Dedifferentiated amniotic fluid mesenchymal stem cell (primary cell): ENCODE data around the gene SV2B.

ENCODE experiments used
- DNase-seq: peaks from one replicate; pipeline ENCODE4 v3.0.0-alpha.2; 2016; ENCODE audit errors: extremely low spot score

SV2B gene

DNA sequence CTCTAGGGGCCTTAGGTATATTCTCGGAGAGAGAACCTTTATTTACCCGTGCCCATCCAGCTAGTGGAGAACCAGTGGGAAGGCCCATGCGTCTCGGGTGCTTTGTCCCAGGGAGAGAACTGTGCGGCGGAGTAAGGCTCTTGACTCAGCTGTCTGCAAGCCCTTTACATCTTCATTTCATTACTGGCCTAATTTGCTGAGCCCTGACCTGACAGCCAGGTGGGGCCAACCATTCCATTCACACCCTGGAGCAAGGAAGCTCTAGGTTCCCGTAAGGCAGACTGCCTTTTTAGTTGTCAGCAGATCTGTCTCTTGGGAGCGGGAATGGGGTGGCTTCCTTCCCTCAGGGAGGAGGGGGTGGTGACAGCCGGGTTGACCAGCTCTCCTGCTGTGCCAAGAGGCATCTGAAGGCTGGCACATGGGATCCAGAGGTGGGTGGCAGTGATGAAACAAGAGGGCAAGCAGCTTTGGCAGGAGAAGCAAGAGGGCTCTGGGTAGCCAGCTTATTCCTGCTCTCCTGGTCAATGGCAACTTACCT lies 36.4 kb downstream of the SV2B start:
- DNase-seq = no peak

DNA sequence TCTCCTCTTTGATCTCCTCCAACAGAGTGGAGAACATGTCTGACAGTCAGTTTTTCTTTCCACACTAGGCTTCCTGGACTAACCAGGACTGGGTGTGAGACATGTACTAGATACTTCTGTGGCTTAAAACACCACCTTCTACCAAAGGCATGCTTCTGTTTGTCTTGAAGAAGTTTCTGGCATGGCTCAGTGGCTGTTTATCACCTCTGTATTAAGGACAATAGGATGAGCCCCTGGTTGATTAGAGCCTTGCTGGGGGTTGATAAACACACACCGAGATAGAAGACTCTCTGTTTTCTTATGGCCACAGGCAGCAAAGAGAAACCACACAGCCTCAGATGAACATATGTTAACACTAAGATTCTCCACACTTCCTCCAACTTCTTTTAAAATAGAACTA lies 40.5 kb downstream of the SV2B start:
- DNase-seq = no peak

DNA sequence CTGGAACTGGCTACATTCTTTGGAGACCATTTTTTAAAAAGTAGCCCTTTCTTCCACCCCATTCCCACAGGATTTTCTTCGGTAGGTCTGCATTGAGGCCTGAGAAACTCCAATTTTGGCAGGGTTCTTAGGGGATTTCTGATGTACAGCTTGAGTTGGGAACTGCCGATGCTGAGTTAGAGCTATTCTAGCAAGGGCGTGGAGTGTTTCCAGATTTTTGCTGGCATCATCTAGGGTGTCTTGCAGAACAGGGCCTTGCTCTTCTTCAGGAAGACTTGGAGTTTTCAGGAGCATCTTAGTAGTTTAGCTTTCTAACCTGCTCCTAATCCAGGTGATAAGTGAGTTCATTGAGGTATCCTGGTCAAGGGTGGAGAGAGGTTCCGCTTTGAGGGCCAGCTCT lies 41.0 kb downstream of the SV2B start:
- DNase-seq = no peak

DNA sequence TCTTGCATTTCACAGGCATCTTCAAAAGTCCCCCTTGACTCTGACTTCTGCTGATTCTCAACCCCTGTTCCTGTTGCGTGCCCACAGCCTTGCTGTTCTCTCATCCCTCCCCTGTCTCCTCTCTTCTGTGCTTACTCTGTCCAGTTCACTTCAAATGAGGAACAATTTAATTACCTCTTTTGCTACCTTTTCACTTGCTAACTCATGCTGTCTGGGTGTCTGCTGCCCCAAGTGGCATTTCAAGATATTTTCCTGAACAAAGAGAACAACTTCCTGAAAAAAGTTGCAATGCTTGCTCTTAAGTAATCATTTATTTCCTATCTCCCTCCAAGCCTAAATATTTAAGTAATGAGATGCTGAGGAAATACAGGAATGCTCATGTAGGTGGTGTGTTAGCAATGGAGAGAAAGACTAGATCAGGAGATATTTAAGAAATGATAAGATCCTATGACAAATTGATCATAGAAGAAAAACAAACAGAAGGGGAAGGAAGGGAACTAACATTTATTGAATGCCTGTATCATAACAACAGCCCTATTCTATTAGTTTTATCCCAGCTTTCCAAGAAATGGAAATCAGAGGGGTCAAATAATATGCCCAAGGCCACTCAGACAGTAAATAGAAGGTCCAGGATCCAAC lies 42.2 kb downstream of the SV2B start:
- no peak for DNase-seq

DNA sequence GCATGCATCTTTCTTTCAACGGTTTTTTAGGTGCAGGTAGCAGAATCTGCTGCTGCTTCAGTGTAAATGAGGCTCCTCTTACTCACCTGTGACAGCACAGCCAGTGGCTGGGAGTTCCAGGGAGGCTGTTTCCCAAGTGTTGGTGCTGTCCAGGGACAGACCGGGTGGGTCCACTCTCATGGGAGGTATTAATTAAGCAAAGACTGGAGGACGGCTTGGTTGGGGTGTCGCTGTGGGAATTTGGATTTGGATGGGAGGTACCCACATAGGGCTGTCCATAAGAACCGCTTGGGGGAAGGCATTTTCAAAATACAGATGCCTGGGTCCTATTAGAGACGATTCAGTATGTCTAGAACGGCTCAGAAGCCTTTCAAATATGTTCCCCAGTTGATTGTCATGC lies 42.9 kb downstream of the SV2B start:
- no peak for DNase-seq

DNA sequence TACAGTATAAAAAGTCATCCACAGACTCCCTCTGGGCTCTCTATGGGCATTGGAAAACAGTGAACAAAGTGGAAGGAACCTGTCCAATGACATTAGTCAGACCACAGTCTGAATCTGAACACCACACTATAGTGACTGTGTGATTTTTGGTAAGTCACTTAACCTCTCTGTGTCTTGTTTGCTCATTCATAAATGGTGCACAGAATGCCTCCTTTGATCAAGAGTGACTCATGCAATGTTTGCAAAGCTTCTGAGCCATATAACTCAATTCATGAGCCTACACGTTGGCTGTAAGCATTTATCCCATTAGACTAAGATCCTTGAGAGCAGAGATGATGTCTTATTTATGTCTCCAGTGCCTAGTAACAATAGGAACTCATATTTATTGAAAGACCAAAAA lies 46.7 kb downstream of the SV2B start:
- no peak for DNase-seq

DNA sequence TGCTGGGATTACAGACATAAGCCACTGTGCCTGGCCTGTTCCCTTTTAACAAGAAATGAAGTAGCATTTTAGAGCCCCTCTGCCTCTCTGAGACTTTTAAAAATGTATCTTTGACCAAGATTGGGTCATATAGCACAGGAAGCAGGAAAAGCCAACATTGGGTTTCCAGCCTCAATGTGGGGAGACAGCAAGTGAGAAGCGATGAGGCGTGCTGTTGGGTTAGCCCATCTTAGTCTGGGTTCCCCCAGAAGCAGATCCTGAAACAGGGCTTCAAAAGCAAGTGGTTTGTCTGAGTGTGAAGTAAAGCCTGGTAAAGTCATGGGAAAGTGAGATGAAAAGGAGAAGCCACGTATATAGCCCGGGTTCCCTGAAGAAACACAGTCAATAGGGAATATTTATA lies 48.2 kb downstream of the SV2B start:
- DNase-seq = no peak

DNA sequence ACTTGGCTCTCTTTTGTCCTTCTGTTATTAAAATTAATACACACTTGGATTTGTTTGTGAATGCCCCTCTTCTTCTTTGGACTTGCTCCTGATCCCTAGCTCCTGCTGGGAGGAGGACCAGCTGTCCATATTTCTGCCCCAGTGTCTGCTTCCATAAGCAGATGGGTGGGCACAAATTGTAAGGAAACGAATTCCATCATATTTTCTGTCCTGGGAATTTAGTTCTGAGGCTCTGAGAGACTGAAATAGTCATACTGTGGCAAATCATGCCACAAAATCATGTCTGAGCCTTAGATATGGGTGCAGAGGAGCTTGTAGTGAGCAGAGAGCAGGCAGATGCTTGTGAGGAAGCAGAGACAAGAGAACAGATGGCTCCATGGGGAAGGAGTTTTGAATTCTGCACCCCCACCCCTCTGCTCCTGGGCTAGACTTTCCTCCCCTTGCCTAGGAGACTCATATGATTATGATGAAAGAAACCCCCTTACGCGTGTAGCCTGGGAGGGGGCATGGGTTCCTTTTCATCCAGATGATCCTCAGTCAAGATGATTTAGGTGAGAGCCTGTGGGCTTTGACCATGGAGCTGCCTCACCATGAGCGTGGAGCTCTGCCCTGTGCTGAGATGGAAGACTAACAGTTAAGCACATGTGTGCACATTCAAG lies 50.6 kb downstream of the SV2B start:
- DNase-seq = no peak

DNA sequence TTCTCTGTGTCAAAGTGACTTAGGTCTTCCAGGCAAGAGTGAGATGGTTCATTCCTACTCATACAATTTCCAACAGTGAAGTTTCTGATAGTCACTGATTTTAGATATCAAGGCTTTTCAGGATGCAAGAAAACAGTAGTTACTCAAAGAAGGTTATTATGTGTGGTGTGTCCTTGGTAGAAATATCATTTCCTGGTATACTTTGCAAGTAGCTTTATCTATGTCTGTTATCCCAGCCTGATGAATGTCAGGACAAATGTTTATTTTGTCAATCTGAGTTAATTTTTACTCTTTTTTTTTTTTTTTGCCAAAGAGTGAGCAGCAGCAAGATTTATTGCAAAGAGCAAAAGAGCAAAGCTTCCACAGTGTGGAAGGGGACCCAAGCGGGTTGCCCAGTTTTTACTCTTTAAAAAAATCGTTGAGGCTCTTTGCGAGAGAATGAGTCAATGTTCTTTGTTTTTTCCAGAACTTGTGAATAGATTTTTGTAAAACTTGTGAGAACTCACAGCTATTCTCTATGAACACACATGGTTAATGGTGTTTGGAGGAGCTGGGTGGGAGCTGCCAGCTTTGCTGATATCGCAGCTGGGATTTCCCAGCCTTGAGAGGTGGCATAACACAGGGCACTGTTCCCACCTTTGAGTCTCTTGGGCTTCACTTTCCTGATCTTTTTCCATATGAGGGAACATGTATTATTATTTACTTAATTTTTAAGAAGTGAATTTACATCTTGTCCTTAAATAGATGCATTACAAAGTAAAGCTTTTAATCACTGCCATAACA lies 51.9 kb downstream of the SV2B start:
- no peak for DNase-seq

DNA sequence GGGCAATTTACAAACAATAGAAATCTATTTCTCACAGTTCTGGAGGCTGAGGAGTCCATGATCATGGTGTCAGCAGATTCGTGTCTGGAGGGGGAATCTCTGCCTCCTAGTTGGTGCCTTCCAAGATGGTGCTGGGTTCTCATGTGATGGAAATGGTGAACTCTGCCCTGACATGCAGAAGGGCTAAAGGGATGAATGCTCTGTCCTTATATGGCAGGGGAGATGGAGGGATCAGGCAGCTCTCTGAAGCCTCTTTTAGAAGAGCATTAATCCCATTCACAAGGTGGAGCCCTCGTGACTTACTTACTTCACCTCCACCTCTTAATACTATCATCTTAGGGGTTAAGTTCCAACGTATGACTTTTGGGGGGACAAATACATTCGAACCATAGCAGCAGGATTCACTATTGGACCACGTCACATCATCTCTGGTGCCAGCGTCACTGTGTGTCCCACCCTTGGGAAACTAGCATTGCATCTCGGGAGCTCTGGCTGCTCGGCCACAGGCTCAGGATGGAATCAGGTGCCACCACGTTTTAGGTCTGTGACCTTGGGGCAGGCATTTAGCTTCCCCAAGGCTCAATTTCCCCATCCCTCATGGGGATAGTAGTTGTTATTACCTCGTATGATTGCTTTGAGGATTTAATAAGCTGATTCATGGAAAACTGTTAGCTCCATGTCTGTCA lies 53.0 kb downstream of the SV2B start:
- DNase-seq = no peak

DNA sequence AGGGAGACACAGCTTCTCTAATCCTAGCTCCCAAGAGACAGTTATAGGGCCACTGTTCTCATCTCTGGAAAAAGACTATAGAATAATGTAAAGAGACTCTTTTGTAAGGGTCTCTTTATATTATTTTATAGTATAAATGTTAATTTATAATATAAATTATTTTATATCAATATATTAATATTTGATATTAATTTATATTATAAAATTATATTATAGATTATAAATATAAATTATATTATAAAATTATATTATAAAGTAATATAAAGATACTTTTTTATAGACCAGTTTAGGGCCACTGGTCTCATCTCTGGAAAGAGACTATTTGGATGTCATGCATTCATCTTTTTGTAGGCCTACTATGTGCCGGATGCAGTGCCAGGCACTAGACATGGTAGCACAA lies 53.9 kb downstream of the SV2B start:
- no peak for DNase-seq

DNA sequence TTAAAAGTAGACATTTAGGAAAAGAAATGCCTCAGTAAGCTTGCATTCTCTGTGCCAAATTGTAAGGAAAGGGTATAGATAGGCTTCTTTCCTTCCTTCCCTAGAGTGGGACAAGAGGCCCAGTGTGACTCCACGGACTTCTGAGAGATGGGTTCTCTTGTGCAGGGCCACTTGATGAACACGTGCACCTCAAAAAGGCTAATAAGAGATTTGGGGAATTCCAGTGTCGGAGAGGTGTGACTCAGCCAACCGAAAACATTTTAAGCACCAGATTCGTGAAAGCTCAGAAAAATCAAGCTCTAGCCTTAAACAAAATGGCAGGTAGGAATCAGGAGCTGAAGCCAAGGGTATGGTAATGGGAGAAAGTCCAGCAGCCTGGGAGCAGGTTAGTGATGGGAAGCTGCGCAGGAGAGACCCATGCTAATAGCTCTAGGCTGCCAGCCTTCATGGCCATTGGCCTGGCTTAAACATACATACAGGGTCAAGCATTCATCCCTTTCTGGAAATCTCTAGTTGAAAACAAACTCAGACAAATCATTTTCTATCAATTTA lies 56.2 kb downstream of the SV2B start:
- DNase-seq = no peak

DNA sequence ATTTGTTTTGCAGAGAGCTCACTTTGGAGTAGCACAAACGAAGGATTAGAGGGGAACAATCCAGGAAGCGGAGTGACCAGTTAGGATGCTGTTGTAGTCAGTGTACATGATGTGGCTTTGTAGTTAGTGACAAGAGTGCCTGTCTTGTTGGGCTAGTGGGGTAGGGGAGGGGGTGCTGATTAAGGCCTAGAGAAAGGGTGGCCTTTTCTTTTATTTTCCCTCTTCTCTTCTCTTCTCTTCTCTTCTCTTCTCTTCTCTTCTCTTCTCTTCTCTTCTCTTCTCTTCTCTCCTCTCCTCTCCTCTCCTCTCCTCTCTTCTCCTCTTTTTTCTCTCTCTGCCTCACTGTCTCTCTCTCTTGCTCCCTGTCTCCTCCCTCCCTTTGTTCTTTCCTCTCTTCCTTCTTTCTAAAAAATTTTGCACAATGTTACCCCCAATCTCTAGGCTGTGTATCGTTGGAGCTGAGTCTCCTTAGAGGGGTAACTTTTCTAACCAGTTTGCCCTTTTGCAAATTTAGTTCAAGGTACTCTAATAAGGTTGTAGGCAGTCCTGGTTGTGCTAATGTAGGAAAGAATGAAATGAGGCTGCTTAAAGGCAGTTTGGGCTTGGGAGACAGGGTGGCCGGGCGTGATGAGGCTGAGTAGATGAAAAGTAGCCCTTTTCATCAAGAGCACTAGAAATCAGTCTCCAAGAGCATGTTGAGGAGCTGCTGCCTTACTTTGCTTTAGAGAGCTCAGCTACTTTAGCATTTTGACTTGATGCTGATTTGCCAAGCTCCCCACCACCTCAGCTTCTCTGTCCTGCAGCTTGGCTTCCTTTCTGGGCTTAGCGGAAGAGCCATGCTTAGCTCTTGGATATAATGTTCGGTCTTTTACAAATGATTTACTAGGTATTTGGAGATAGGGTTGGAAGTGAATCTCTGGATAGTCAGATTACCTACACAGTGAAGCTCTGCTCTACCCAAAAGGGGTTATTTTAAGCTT lies 58.6 kb downstream of the SV2B start:
- DNase-seq = no peak

DNA sequence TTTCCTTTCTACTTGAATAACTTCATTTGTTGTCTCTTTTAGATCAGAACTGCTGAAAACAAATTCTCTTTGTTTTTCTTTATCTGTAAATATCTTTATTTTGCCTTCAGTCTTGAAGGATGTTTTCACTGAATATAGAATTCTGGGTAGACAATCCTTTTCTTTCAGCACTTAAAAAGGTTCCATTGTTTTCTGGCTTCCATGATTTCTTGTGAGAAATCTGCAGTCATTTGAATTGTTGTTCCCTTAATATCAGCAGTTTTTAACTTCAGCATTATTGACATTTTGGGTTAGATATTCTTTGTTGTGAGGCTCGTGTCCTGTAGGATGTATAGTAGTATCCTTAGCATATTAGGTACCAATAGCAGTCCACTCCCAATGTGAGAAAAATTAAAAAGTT lies 65.8 kb downstream of the SV2B start:
- DNase-seq = no peak

DNA sequence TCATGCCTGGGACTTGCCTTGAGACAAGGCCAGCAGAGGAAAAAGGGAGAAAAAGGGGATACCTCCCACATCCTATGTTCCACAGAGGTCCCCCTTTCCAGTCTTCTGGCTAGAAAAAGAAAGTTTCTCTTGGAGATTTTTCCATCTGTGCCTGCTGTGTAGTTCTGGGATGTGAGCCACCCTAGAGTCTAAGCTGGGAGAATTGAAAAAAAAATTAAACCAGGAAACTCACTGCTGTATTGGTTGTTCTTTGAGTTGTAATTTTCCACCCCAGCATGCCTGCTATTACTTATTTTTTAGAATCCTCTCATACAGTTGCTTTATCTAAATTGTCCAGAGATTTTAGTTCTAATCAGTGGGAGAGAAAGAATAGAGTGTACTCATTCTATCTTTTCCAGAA lies 68.4 kb downstream of the SV2B start:
- no peak for DNase-seq

DNA sequence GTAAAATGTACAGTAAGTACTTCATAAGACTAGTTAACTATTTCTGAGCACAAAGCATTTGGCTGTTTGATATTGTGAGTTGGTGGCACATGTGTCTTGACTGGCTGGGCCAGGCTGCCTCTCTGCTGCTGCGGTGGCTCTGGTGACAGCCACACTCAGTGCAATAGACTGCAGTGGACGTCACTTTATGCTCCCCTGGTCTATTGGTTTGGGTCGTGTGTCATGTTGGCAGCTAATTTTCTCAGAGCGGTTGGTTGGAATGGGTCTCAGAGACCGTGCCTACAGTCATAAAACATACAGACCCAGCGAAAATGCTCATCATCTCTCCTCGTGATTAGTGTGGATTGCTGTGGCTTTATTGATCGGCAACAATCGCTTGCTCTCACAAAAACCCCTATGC lies 71.3 kb downstream of the SV2B start:
- DNase-seq = no peak

DNA sequence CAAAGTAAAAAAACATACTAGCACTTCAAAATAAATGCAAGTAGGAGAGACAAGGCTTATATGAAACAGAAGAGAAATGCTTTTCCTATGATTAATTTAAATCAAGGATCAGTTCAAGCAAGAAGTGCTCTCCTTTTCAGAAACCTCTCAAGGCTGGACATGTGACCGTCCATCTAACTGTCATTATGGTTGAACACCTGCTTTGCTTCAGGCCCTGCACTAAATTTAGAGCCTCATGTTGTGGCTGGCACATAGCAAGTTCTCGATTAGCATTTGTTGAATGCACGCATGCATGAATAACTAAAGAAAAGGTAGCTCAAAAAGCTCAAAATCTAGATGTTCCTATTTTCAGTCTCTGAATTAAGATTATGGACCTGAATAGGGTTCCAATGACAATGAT lies 82.0 kb downstream of the SV2B start:
- no peak for DNase-seq

DNA sequence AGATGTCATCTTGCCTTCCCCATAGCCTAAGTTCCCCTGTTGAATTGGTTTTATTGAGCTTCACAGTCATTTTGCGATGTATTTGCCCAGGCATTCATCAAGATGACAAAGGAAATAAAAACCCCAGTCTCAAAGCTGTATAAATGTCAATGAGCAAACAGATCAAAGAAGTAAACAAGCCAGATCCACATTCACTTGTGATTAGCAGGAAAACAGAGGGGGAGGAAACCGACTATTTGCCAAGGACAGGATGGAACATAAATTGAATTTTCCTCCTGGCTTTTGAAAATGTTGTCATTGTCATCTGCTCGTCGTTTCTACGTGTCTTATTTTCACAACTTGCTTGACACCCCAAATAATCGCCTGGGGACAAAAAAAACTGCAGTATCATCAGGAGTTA lies 83.5 kb downstream of the SV2B start:
- DNase-seq = no peak

DNA sequence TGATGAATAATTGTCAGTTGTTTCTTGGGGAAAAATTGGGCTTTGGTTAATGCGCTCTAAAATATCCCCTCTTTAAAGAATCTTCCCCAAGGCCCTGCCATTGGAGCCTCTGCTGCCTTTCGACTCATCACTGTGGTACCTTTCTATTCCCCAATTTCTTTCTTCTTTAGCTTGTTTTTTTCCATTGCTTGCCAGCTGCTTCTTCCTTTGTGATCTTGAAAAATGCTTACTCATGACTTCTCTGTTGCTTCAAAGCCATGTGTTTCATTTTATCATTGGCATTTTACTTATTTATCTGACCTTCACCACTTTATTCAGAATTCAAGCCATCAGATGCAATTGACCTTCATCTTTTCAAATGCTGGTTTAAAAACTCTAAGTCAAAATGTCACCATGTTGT lies 84.4 kb downstream of the SV2B start:
- DNase-seq = no peak

DNA sequence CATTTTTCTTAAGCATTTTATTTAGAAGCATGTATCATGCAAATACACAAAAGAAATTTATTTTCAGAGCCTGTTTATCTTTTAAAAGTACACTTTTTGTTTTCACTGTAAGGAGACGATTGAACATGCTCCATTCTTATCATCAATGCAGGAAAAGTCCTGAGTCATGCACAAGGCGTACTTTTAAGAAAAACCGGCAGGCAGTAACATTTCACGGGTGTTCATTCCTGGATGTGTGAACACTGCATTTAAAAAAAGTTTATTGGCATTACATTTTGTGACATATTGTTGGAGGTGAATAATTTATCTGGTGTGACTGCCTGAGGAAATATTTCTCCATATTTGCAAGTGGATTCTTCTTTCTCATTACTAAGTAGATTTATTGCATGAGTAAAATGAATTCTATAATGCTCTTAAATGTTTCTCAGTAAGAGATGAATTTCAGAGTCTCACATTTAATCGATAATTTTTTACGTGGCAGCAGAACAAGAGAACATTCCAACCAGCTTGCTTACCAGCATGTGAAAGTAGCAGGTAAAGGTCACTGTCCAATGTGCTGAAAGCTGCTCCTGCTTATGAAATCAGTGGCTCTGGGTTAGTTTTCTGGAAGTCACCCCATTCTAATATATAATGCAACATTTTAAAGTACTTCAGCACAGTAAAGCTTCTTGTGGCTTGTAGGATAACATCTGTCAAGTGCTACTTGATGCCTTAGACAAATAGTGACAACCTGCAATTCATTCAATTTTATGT lies 87.0 kb downstream of the SV2B start:
- no peak for DNase-seq
